ENCODE measurements around the gene NPDC1. TPM values are rescaled to one million over a fixed set of nuclear protein-coding genes. Genes with fewer than 3 reads are reported as not detected.

The NPDC1 gene
- total and polyA plus RNA-seq, 9 donors, result 32.1 to 63.4 (median 41.8) TPM

GRCh38 chr9:137012694-137013570 lies 33.0 kb downstream of the NPDC1 start:
- H3K27me3 ChIP-seq (ENCODE audit: control insufficient read depth, insufficient read depth, low read length), result no peaks in the 10 kb centered on the region
- peaks cover 50% of the 10 kb centered on the region for H3K36me3 ChIP-seq (ENCODE audit: control insufficient read depth, insufficient read depth, low read length)
- WGBS (ENCODE audit: insufficient coverage), result 81% methylated on average over 52 of the region's 67 CpGs
- H3K4me1 ChIP-seq (ENCODE audit: control insufficient read depth, insufficient read depth, low read length), result peaks cover 5% of the 10 kb centered on the region
- H3K4me3 ChIP-seq (ENCODE audit: low read length), result no peak overlapping the region
- no peaks in the 10 kb centered on the region for H3K9me3 ChIP-seq (replicated peaks; ENCODE audit: control insufficient read depth, low read depth, low read length)
- no peak overlapping the region for H3K27ac ChIP-seq (ENCODE audit: low read length)
- DNase-seq, result no peak

GRCh38 chr9:137011907-137012675 lies 33.9 kb downstream of the NPDC1 start:
- no peak for DNase-seq
- no peaks in the 10 kb centered on the region for H3K9me3 ChIP-seq (replicated peaks; ENCODE audit: control insufficient read depth, low read depth, low read length)
- H3K4me1 ChIP-seq (ENCODE audit: control insufficient read depth, insufficient read depth, low read length), result peaks cover 13% of the 10 kb centered on the region
- no peak overlapping the region for H3K27ac ChIP-seq (ENCODE audit: low read length)
- WGBS (ENCODE audit: insufficient coverage), result 90% methylated on average over 29 of the region's 39 CpGs
- H3K36me3 ChIP-seq (ENCODE audit: control insufficient read depth, insufficient read depth, low read length), result peaks cover 45% of the 10 kb centered on the region
- no peaks in the 10 kb centered on the region for H3K27me3 ChIP-seq (ENCODE audit: control insufficient read depth, insufficient read depth, low read length)
- H3K4me3 ChIP-seq (ENCODE audit: low read length), result no peak overlapping the region

- Histone ChIP-seq H3K4me1 (ENCODE audit: control insufficient read depth, insufficient read depth, low read length) (peaks cover 21% of the 10 kb centered on the region), H3K9me3 (replicated peaks; ENCODE audit: control insufficient read depth, low read depth, low read length) (no peaks in the 10 kb centered on the region), H3K36me3 (ENCODE audit: control insufficient read depth, insufficient read depth, low read length) (peaks cover 36% of the 10 kb centered on the region), H3K4me3 (ENCODE audit: low read length) (no peak overlapping the region), H3K27me3 (ENCODE audit: control insufficient read depth, insufficient read depth, low read length) (no peaks in the 10 kb centered on the region), H3K27ac (ENCODE audit: low read length) (no peak overlapping the region)
- no peak for DNase-seq
- 93% methylated on average over 24 of the region's 24 CpGs for WGBS (ENCODE audit: insufficient coverage)
These were observed 34.8 kb downstream of the NPDC1 start for GRCh38 chr9:137011156-137011555.

- H3K27ac ChIP-seq (ENCODE audit: low read length), result no peak overlapping the region
- peaks cover 30% of the 10 kb centered on the region for H3K36me3 ChIP-seq (ENCODE audit: control insufficient read depth, insufficient read depth, low read length)
- no peaks in the 10 kb centered on the region for H3K27me3 ChIP-seq (ENCODE audit: control insufficient read depth, insufficient read depth, low read length)
- whole genome bisulfite sequencing (ENCODE audit: insufficient coverage), result 92% methylated on average over 47 of the region's 49 CpGs
- no peak overlapping the region for H3K4me3 ChIP-seq (ENCODE audit: low read length)
- no peak for DNase-seq
- H3K9me3 ChIP-seq (replicated peaks; ENCODE audit: control insufficient read depth, low read depth, low read length), result no peaks in the 10 kb centered on the region
- peaks cover 22% of the 10 kb centered on the region for H3K4me1 ChIP-seq (ENCODE audit: control insufficient read depth, insufficient read depth, low read length)
These were observed 35.8 kb downstream of the NPDC1 start for GRCh38 chr9:137009938-137010732.

GRCh38 chr9:137009217-137009616 lies 36.8 kb downstream of the NPDC1 start:
- no peaks in the 10 kb centered on the region for H3K9me3 ChIP-seq (replicated peaks; ENCODE audit: control insufficient read depth, low read depth, low read length)
- WGBS (ENCODE audit: insufficient coverage), result 82% methylated on average over 12 of the region's 18 CpGs
- H3K36me3 ChIP-seq (ENCODE audit: control insufficient read depth, insufficient read depth, low read length), result peaks cover 26% of the 10 kb centered on the region
- H3K27me3 ChIP-seq (ENCODE audit: control insufficient read depth, insufficient read depth, low read length), result no peaks in the 10 kb centered on the region
- no peak overlapping the region for H3K27ac ChIP-seq (ENCODE audit: low read length)
- peaks cover 22% of the 10 kb centered on the region for H3K4me1 ChIP-seq (ENCODE audit: control insufficient read depth, insufficient read depth, low read length)
- DNase-seq, result no peak
- H3K4me3 ChIP-seq (ENCODE audit: low read length), result no peak overlapping the region

- peaks cover 22% of the 10 kb centered on the region for H3K4me1 ChIP-seq (ENCODE audit: control insufficient read depth, insufficient read depth, low read length)
- peaks cover 20% of the 10 kb centered on the region for H3K36me3 ChIP-seq (ENCODE audit: control insufficient read depth, insufficient read depth, low read length)
- H3K4me3 ChIP-seq (ENCODE audit: low read length), result no peak overlapping the region
- WGBS (ENCODE audit: insufficient coverage), result 80% methylated on average over 20 of the region's 22 CpGs
- H3K27me3 ChIP-seq (ENCODE audit: control insufficient read depth, insufficient read depth, low read length), result no peaks in the 10 kb centered on the region
- no peak overlapping the region for H3K27ac ChIP-seq (ENCODE audit: low read length)
- no peak for DNase-seq
- H3K9me3 ChIP-seq (replicated peaks; ENCODE audit: control insufficient read depth, low read depth, low read length), result no peaks in the 10 kb centered on the region
These were observed 37.7 kb downstream of the NPDC1 start for GRCh38 chr9:137008312-137008711.

- WGBS (ENCODE audit: insufficient coverage), result 71% methylated on average over 12 of the region's 13 CpGs
- H3K27me3 ChIP-seq (ENCODE audit: control insufficient read depth, insufficient read depth, low read length), result no peaks in the 10 kb centered on the region
- H3K9me3 ChIP-seq (replicated peaks; ENCODE audit: control insufficient read depth, low read depth, low read length), result no peaks in the 10 kb centered on the region
- H3K36me3 ChIP-seq (ENCODE audit: control insufficient read depth, insufficient read depth, low read length), result peaks cover 20% of the 10 kb centered on the region
- H3K4me1 ChIP-seq (ENCODE audit: control insufficient read depth, insufficient read depth, low read length), result peaks cover 22% of the 10 kb centered on the region
- no peak overlapping the region for H3K4me3 ChIP-seq (ENCODE audit: low read length)
- DNase-seq, result no peak
- H3K27ac ChIP-seq (ENCODE audit: low read length), result no peak overlapping the region
These were observed 38.1 kb downstream of the NPDC1 start for GRCh38 chr9:137007816-137008270.

- Histone ChIP-seq H3K9me3 (replicated peaks; ENCODE audit: control insufficient read depth, low read depth, low read length) (no peaks in the 10 kb centered on the region), H3K27me3 (ENCODE audit: control insufficient read depth, insufficient read depth, low read length) (no peaks in the 10 kb centered on the region), H3K4me1 (ENCODE audit: control insufficient read depth, insufficient read depth, low read length) (peaks cover 22% of the 10 kb centered on the region), H3K36me3 (ENCODE audit: control insufficient read depth, insufficient read depth, low read length) (peaks cover 15% of the 10 kb centered on the region), H3K4me3 (ENCODE audit: low read length) (no peak overlapping the region), H3K27ac (ENCODE audit: low read length) (no peak overlapping the region)
- peak; percentile 57 for DNase-seq
- 59% methylated on average over 21 of the region's 30 CpGs for WGBS (ENCODE audit: insufficient coverage)
These were observed 38.7 kb downstream of the NPDC1 start for GRCh38 chr9:137007108-137007815.

- no peak for DNase-seq
- no peaks in the 10 kb centered on the region for H3K9me3 ChIP-seq (replicated peaks; ENCODE audit: control insufficient read depth, low read depth, low read length)
- no peaks in the 10 kb centered on the region for H3K27me3 ChIP-seq (ENCODE audit: control insufficient read depth, insufficient read depth, low read length)
- 53% methylated on average over 21 of the region's 24 CpGs for WGBS (ENCODE audit: insufficient coverage)
- no peak overlapping the region for H3K27ac ChIP-seq (ENCODE audit: low read length)
- peaks cover 22% of the 10 kb centered on the region for H3K4me1 ChIP-seq (ENCODE audit: control insufficient read depth, insufficient read depth, low read length)
- H3K4me3 ChIP-seq (ENCODE audit: low read length), result no peak overlapping the region
- peaks cover 9% of the 10 kb centered on the region for H3K36me3 ChIP-seq (ENCODE audit: control insufficient read depth, insufficient read depth, low read length)
These were observed 39.6 kb downstream of the NPDC1 start for GRCh38 chr9:137006116-137007003.

Measured in muscle of leg (tissue), 11 donors.